ENCODE results near the gene SHMT2.

DNA sequence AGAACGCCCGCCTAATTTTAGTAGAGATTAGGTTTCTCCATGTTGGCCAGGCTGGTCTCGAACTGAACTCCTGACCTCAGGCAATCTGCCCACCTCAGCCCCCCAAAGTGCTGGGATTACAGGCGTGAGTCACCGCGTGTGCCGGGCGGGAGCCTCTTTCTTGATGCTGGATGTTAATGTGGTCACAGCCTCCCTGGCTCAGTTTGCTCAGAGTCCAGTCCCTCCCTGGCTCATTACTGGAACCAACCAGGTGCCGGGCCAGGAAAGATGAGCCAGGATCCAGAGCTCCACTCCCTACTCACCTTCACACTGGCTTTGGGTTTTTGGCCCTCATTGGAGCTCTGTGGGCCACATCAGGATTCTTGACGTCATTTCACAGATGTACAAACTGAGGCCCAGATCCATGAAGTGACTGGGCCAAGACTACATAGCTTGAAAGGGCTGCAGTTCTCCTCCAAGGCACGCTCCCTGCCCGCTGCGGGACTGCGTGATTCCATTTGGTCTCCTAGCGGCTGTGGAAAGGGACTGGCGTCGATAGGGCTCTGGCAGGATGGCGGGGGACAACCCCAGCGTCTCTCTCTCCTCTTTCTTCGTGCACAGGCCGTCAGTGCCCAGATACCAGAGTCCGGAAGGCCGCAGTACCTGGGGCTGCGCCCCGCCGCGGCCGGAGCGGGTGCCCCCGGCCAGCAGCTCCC is 5.1 kb upstream of the SHMT2 start:
- TF ChIP-seq TCF12 (IDR thresholded peaks at IDR 0.05) (no peak), TCF12 (CRISPR knock-in tag; IDR thresholded peaks at IDR 0.05) (no peak), CTCF (CRISPR knock-in tag; IDR thresholded peaks at IDR 0.05) (no peak), PCBP1 (IDR thresholded peaks at IDR 0.05; ENCODE audit: borderline replicate concordance, low read depth, low read length) (no peak), CHD2 (IDR thresholded peaks at IDR 0.05; ENCODE audit: low read depth, low read length) (no peak), ATF7 (IDR thresholded peaks at IDR 0.05) (no peak), ATF7 (CRISPR knock-in tag; IDR thresholded peaks at IDR 0.05) (no peak), YY1 (IDR thresholded peaks at IDR 0.05; ENCODE audit: insufficient read depth, insufficient replicate concordance, low read depth, low read length) (no peak), ZNF441 (CRISPR knock-in tag; IDR thresholded peaks at IDR 0.05; ENCODE audit: borderline replicate concordance) (no peak), NCOA5 (CRISPR knock-in tag; IDR thresholded peaks at IDR 0.05) (no peak), EZH2 (conservative IDR thresholded peaks at IDR 0.05; ENCODE audit: low read depth, low read length) (no peak), JUND (CRISPR knock-in tag; IDR thresholded peaks at IDR 0.05) (no peak), RFX5 (IDR thresholded peaks at IDR 0.05; ENCODE audit: low read depth, low read length) (no peak)
- TF ChIP-seq, protein P1, sequence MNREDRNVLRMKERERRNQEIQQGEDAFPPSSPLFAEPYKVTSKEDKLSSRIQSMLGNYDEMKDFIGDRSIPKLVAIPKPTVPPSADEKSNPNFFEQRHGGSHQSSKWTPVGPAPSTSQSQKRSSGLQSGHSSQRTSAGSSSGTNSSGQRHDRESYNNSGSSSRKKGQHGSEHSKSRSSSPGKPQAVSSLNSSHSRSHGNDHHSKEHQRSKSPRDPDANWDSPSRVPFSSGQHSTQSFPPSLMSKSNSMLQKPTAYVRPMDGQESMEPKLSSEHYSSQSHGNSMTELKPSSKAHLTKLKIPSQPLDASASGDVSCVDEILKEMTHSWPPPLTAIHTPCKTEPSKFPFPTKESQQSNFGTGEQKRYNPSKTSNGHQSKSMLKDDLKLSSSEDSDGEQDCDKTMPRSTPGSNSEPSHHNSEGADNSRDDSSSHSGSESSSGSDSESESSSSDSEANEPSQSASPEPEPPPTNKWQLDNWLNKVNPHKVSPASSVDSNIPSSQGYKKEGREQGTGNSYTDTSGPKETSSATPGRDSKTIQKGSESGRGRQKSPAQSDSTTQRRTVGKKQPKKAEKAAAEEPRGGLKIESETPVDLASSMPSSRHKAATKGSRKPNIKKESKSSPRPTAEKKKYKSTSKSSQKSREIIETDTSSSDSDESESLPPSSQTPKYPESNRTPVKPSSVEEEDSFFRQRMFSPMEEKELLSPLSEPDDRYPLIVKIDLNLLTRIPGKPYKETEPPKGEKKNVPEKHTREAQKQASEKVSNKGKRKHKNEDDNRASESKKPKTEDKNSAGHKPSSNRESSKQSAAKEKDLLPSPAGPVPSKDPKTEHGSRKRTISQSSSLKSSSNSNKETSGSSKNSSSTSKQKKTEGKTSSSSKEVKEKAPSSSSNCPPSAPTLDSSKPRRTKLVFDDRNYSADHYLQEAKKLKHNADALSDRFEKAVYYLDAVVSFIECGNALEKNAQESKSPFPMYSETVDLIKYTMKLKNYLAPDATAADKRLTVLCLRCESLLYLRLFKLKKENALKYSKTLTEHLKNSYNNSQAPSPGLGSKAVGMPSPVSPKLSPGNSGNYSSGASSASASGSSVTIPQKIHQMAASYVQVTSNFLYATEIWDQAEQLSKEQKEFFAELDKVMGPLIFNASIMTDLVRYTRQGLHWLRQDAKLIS (CRISPR knock-in tag; IDR thresholded peaks at IDR 0.05): no peak
- TF ChIP-seq, protein P2, sequence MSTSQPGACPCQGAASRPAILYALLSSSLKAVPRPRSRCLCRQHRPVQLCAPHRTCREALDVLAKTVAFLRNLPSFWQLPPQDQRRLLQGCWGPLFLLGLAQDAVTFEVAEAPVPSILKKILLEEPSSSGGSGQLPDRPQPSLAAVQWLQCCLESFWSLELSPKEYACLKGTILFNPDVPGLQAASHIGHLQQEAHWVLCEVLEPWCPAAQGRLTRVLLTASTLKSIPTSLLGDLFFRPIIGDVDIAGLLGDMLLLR (CRISPR knock-in tag; IDR thresholded peaks at IDR 0.05): no peak

All from HepG2 (cell line).